A549 (cell line): Measurements from ENCODE around the gene TRAPPC2. TPM values are rescaled to one million over a fixed set of nuclear protein-coding genes. Genes with fewer than 3 reads are reported as not detected.

Experiments
- ATAC-seq, 2 experiments: fragments of 200-7000 bp in 1 of 2; fragments of >200 bp in 1 of 2; cut with Nextera tagmentation in 1 of 2; cut with Tn5 transposase in 1 of 2; 3 replicates each; pipeline versions ENCODE4 v1.8.0 to v1.9.1; 2018 to 2020; ENCODE audit warnings: mild to moderate bottlenecking in 1 of 2, moderate library complexity in 1 of 2
- CTCF ChIA-PET: fragments of 300-600 bp; sonication (Branson Sonifier 250); formaldehyde crosslinking; extraction: SDS; loops from one replicate; lab custom pipeline; 2021; ENCODE audit warnings: antibody characterized with exemption, inconsistent platforms; lab: Yijun Ruan, JAX
- POLR2A ChIA-PET: fragments of 350-600 bp; formaldehyde crosslinking; extraction: SDS; loops from one replicate; lab custom pipeline; 2021; ENCODE audit warnings: antibody characterized with exemption, inconsistent platforms; lab: Yijun Ruan, JAX
- DNase-seq, 2 experiments: peaks; one replicate each; pipeline versions ENCODE4 v3.0.0 to v3.0.0-alpha.2; 2011 to 2016; ENCODE audit warnings: low read depth in 1 of 2, low spot score in 1 of 2
- FAIRE-seq: peaks from 2 replicates; lab custom pipeline; 2011; peaks lifted over from hg19 to GRCh38; lab: Jason Lieb, UNC
- H3K27ac ChIP-seq, 2 experiments: fragments of >200 bp; sonication (Bioruptor Twin); formaldehyde crosslinking; 3 replicates each; pipeline ENCODE4 v1.5.1; 2016 to 2017
- H3K4me1 ChIP-seq: fragments of >200 bp; sonication (Bioruptor Twin); formaldehyde crosslinking; 3 replicates; pipeline ENCODE4 v1.6.1; 2016
- H3K4me2 ChIP-seq: fragments of >200 bp; sonication (Bioruptor Twin); formaldehyde crosslinking; 3 replicates; pipeline ENCODE4 v1.6.1; 2016
- H3K4me3 ChIP-seq: fragments of >200 bp; sonication (Bioruptor Twin); formaldehyde crosslinking; 3 replicates; pipeline ENCODE4 v1.5.1; 2016
- H3K9me3 ChIP-seq: fragments of >200 bp; sonication (Bioruptor Twin); formaldehyde crosslinking; 3 replicates; pipeline ENCODE4 v1.6.1; 2016
- CHD2 ChIP-seq: fragments of 150-350 bp; IDR thresholded peaks from 2 replicates; pipeline ENCODE4 v1.6.1; 2014; ENCODE audit warnings: low read length; ENCODE audit not compliant: partially characterized antibody
- E2F6 ChIP-seq: IDR thresholded peaks from 2 replicates; pipeline ENCODE4 v1.6.1; 2012; ENCODE audit warnings: low read depth, borderline replicate concordance
- EHMT2 ChIP-seq: fragments of 200-600 bp; sonication (generic); IDR thresholded peaks from 2 replicates; pipeline ENCODE4 v1.6.1; 2016; ENCODE audit warnings: antibody characterized with exemption, low read depth, mild to moderate bottlenecking, moderate library complexity
- ELK1 ChIP-seq: fragments of 150-350 bp; IDR thresholded peaks from 2 replicates; pipeline ENCODE4 v1.6.1; 2014; ENCODE audit warnings: low read depth, mild to moderate bottlenecking, low read length
- EP300 ChIP-seq, 2 experiments: fragments of >200 bp; sonication (Bioruptor Twin); formaldehyde crosslinking; IDR thresholded peaks; 2 replicates in 1 of 2; 3 replicates in 1 of 2; pipeline ENCODE4 v1.6.1; 2016 to 2017
- FOXS1 ChIP-seq: fragments of 250-450 bp; sonication (Bioruptor Pico); IDR thresholded peaks from 2 replicates; pipeline ENCODE4 v1.5.0; 2020; ENCODE audit warnings: mild to moderate bottlenecking, moderate library complexity
- HDAC2 ChIP-seq: fragments of 200-600 bp; sonication (generic); IDR thresholded peaks from 2 replicates; pipeline ENCODE4 v1.6.1; 2016
- JUN ChIP-seq, 2 experiments: fragments of >200 bp; sonication (Bioruptor Twin); formaldehyde crosslinking; IDR thresholded peaks; 2 replicates in 1 of 2; 3 replicates in 1 of 2; pipeline ENCODE4 v1.6.1; 2016 to 2017
- JUNB ChIP-seq: fragments of >200 bp; sonication (Bioruptor Twin); formaldehyde crosslinking; IDR thresholded peaks from 2 replicates; pipeline ENCODE4 v1.6.1; 2016
- KDM1A ChIP-seq: fragments of 200-600 bp; sonication (generic); IDR thresholded peaks from 2 replicates; pipeline ENCODE4 v1.6.1; 2016; ENCODE audit warnings: low read depth, mild to moderate bottlenecking
- MAX ChIP-seq: IDR thresholded peaks from 2 replicates; pipeline ENCODE4 v1.6.1; 2012
- NPAS2 ChIP-seq: fragments of 250-450 bp; sonication (Bioruptor Pico); IDR thresholded peaks from 2 replicates; pipeline ENCODE4 v1.8.0; 2022; ENCODE audit warnings: mild to moderate bottlenecking, moderate library complexity, borderline replicate concordance
- NR3C1 ChIP-seq: fragments of >200 bp; sonication (Bioruptor Twin); formaldehyde crosslinking; IDR thresholded peaks from 3 replicates; pipeline ENCODE4 v1.6.1; 2017
- POLR2A ChIP-seq: IDR thresholded peaks from 2 replicates; pipeline ENCODE4 v1.6.1; 2012; ENCODE audit warnings: mild to moderate bottlenecking, low read length
- POLR2AphosphoS2 ChIP-seq: conservative IDR thresholded peaks from 2 replicates; pipeline ENCODE4 v1.6.1; 2012; ENCODE audit warnings: low read length, improper control_type of control experiment, inconsistent platforms
- ZFP36 ChIP-seq: fragments of 450-650 bp; IDR thresholded peaks from 2 replicates; pipeline ENCODE4 v1.6.1; 2014; ENCODE audit warnings: borderline replicate concordance; ENCODE audit not compliant: partially characterized antibody
- WGBS: methylation state at CpG from one replicate; pipeline ENCODE4 v1.1.6; 2017; ENCODE audit errors: missing lambda C conversion rate; 5-methylcytosine and 5-hydroxymethylcytosine counted together
- polyA plus RNA-seq, 4 experiments: library from polyadenylated mRNA; depleted of rRNA in 3 of 4; stranded (reverse); fragments of >200 nt; fragmentation: RNase III in 1 of 4; extraction: RNeasy Plus Mini Kit Qiagen cat#74134 plus additional on column Dnase treatment in 1 of 4; gene quantifications; 2 replicates in 3 of 4; 3 replicates in 1 of 4; pipeline ENCODE4 v1.2.3, GENCODE V29; 2011 to 2017

Gene TRAPPC2
- polyA plus RNA-seq, 2 of the 4 experiments (the other 2 are of a cell fraction), result 11.6 TPM

GRCh38 chrX:13667919-13668318 is 66.5 kb downstream of the TRAPPC2 start:
- Histone ChIP-seq H3K9me3 (no peaks in the 10 kb centered on the region), H3K27ac (peak overlapping the region in 1 of 2 experiments; percentile 72; a peak in 3 of 6 replicates), H3K4me1 (peaks cover 15% of the 10 kb centered on the region), H3K4me3 (no peak overlapping the region), H3K4me2 (no peak overlapping the region)
- ATAC-seq (no peak), DNase-seq (no peak), FAIRE-seq (no peak)
- POLR2A ChIA-PET, result interaction anchor here (0.9 kb wide), 1 partner anchor 67 kb away, joined by 3 read pairs; the partner anchor contains the start of gene OFD1
- CTCF ChIA-PET, result no interaction called here
- TF ChIP-seq CHD2 (no peak), NPAS2 (CRISPR knock-in tag) (no peak)

GRCh38 chrX:13666836-13667235 is 67.6 kb downstream of the TRAPPC2 start:
- H3K27ac ChIP-seq, result no peak overlapping the region; a peak in 1 of 6 replicates
- peaks cover 15% of the 10 kb centered on the region for H3K4me1 ChIP-seq
- DNase-seq, result no peak
- POLR2A ChIA-PET, result no interaction called here
- CTCF ChIA-PET, result interaction anchor here (1.3 kb wide), 1 partner anchor 80 kb away, joined by 5 read pairs; no protein-coding TSS in a partner anchor
- H3K4me3 ChIP-seq, result no peak overlapping the region
- ATAC-seq, result no peak
- 82% methylated on average over 3 of the region's 3 CpGs for WGBS
- no peak for FAIRE-seq
- H3K9me3 ChIP-seq, result no peaks in the 10 kb centered on the region
- no peak overlapping the region for H3K4me2 ChIP-seq
- TF ChIP-seq E2F6, result no peak
- no peak for TF ChIP-seq JUN (IDR thresholded peaks at IDR 0.05)
- no peak for TF ChIP-seq NR3C1
- no peak for TF ChIP-seq EHMT2
- TF ChIP-seq ZFP36, result no peak
- TF ChIP-seq EP300 (IDR thresholded peaks at IDR 0.05), result no peak

- FAIRE-seq (no peak), ATAC-seq (no peak), DNase-seq (no peak)
- no peak for TF ChIP-seq JUNB
- no peak for TF ChIP-seq POLR2AphosphoS2
- no peak for TF ChIP-seq KDM1A
- no peak for TF ChIP-seq MAX
- TF ChIP-seq POLR2A, result no peak
- TF ChIP-seq FOXS1 (CRISPR knock-in tag), result no peak
- ChIA-PET CTCF (no interaction called here), POLR2A (no interaction called here)
- no peak overlapping the region for H3K27ac ChIP-seq
- no peak overlapping the region for H3K4me2 ChIP-seq
- H3K4me3 ChIP-seq, result no peak overlapping the region
- WGBS, result 65% methylated on average over 3 of the region's 3 CpGs
- no peaks in the 10 kb centered on the region for H3K9me3 ChIP-seq
- peaks cover 20% of the 10 kb centered on the region for H3K4me1 ChIP-seq
Measured at GRCh38 chrX:13664020-13664419, 70.4 kb downstream of the TRAPPC2 start.

GRCh38 chrX:13662355-13662791 is 72.0 kb downstream of the TRAPPC2 start:
- CTCF ChIA-PET, result interaction anchor here (0.8 to 1.5 kb wide), 4 partner anchors 9 to 86 kb away, joined by 3 to 7 read pairs (median 4); partner anchors contain the start of genes RAB9A and TCEANC
- 82% methylated on average over 6 of the region's 6 CpGs for WGBS
- peak; percentile 94 for FAIRE-seq

More at GRCh38 chrX:13662355-13662791, 72.0 kb downstream of the TRAPPC2 start:
- no peak overlapping the region for H3K4me2 ChIP-seq
- ATAC-seq (no peak), DNase-seq (no peak)
- H3K9me3 ChIP-seq, result no peaks in the 10 kb centered on the region
- H3K27ac ChIP-seq, result 0 out of 6 replicates have a peak overlapping the region, but pooled peaks of 1 of the 2 experiments have one; percentile 19
- H3K4me1 ChIP-seq, result peaks cover 5% of the 10 kb centered on the region; the same call in 2 of the 3 replicates
- POLR2A ChIA-PET, result interaction anchor here (0.7 kb wide), 1 partner anchor 27 kb away, joined by 3 read pairs; the partner anchor contains the start of gene RAB9A
- TF ChIP-seq HDAC2 (no peak), ELK1 (no peak)
- H3K4me3 ChIP-seq, result no peak overlapping the region

Other genes starting within 250 kb of the TRAPPC2 start
- gene EGFL6, start 165.0 kb downstream of the TRAPPC2 start, polyA plus RNA-seq (2011; rRNA removed), result not detected in 2 replicates
- not detected in 3 replicates for gene EGFL6, start 165.0 kb downstream of the TRAPPC2 start, polyA plus RNA-seq (2017; fragmentation: RNase III; extraction: RNeasy Plus Mini Kit Qiagen cat#74134 plus additional on column Dnase treatment)
- 2.4 and 2.7 TPM in 2 replicates for gene TCEANC, start 81.5 kb downstream of the TRAPPC2 start, polyA plus RNA-seq (2011; rRNA removed)
- 0.62 to 0.96 TPM (median 0.81 TPM) in 3 replicates for gene TCEANC, start 81.5 kb downstream of the TRAPPC2 start, polyA plus RNA-seq (2017; fragmentation: RNase III; extraction: RNeasy Plus Mini Kit Qiagen cat#74134 plus additional on column Dnase treatment)
- 26.7 and 39.0 TPM in 2 replicates for gene RAB9A, start 45.5 kb downstream of the TRAPPC2 start, polyA plus RNA-seq (2011; rRNA removed)
- gene RAB9A, start 45.5 kb downstream of the TRAPPC2 start, polyA plus RNA-seq (2017; fragmentation: RNase III; extraction: RNeasy Plus Mini Kit Qiagen cat#74134 plus additional on column Dnase treatment), result 26.0 to 26.8 TPM (median 26.8 TPM) in 3 replicates
- gene OFD1, start 128 bp upstream of the TRAPPC2 start, polyA plus RNA-seq (2011; rRNA removed), result 18.2 and 24.9 TPM in 2 replicates
- gene OFD1, start 128 bp upstream of the TRAPPC2 start, polyA plus RNA-seq (2017; fragmentation: RNase III; extraction: RNeasy Plus Mini Kit Qiagen cat#74134 plus additional on column Dnase treatment), result 13.0 to 14.8 TPM (median 14.4 TPM) in 3 replicates
- gene GPM6B, start 82.5 kb upstream of the TRAPPC2 start, polyA plus RNA-seq (2011; rRNA removed), result 0.10 TPM in 1 of 2 replicates, not detected in the other
- gene GPM6B, start 82.5 kb upstream of the TRAPPC2 start, polyA plus RNA-seq (2017; fragmentation: RNase III; extraction: RNeasy Plus Mini Kit Qiagen cat#74134 plus additional on column Dnase treatment), result 0.03 to 0.05 TPM in 2 of 3 replicates, not detected in the other